Activated CD8-positive, alpha-beta memory T cell treated with anti-CD3 and anti-CD28 coated beads for 48 hours (primary cell): ENCODE data around the gene COL13A1.

Experiments used
- DNase-seq, 3 experiments: peaks; one replicate each; pipeline ENCODE4 v3.0.0-alpha.2; 2020; ENCODE audit warnings: low read depth in 2 of 3, low spot score in 2 of 3

Gene COL13A1

GRCh38 chr10:69884686-69885085, 83.0 kb downstream of the COL13A1 start:
- DNase-seq, result no peak

- no peak for DNase-seq
Measured at GRCh38 chr10:69885379-69886013, 83.8 kb downstream of the COL13A1 start.

GRCh38 chr10:69888882-69889584, 87.3 kb downstream of the COL13A1 start:
- no peak for DNase-seq

GRCh38 chr10:69890065-69890847, 88.5 kb downstream of the COL13A1 start:
- no peak for DNase-seq

- DNase-seq, result no peak
Measured at GRCh38 chr10:69891057-69891617, 89.4 kb downstream of the COL13A1 start.

GRCh38 chr10:69892406-69892805, 90.7 kb downstream of the COL13A1 start:
- DNase-seq, result no peak

GRCh38 chr10:69892816-69893215, 91.1 kb downstream of the COL13A1 start:
- no peak for DNase-seq

- no peak for DNase-seq
Measured at GRCh38 chr10:69893271-69893900, 91.7 kb downstream of the COL13A1 start.

GRCh38 chr10:69894156-69894555, 92.5 kb downstream of the COL13A1 start:
- no peak for DNase-seq

- no peak for DNase-seq
Measured at GRCh38 chr10:69895759-69896158, 94.1 kb downstream of the COL13A1 start.

GRCh38 chr10:69896606-69897231, 95.0 kb downstream of the COL13A1 start:
- no peak for DNase-seq

- no peak for DNase-seq
Measured at GRCh38 chr10:69897432-69897831, 95.7 kb downstream of the COL13A1 start.

- DNase-seq, result no peak
Measured at GRCh38 chr10:69897999-69898398, 96.3 kb downstream of the COL13A1 start.

GRCh38 chr10:69898524-69898923, 96.8 kb downstream of the COL13A1 start:
- DNase-seq, result no peak

GRCh38 chr10:69898941-69899340, 97.2 kb downstream of the COL13A1 start:
- DNase-seq, result no peak

GRCh38 chr10:69899727-69900595, 98.3 kb downstream of the COL13A1 start:
- no peak for DNase-seq

- no peak for DNase-seq
Measured at GRCh38 chr10:69901022-69901421, 99.3 kb downstream of the COL13A1 start.

- DNase-seq, result no peak
Measured at GRCh38 chr10:69901628-69902505, 100.2 kb downstream of the COL13A1 start.
